HG03520 (cell line): ENCODE measurements around the gene PHGDH.

Experiments used
- ATAC-seq: cut with Tn5 transposase; IDR thresholded peaks from one replicate; pipeline ENCODE4 v1.9.1; 2021; ENCODE audit warnings: mild to moderate bottlenecking, moderate library complexity; ENCODE audit not compliant: unreplicated experiment

PHGDH gene

GRCh38 chr1:119752592-119752991 is 40.9 kb downstream of the PHGDH start:
- no peak for ATAC-seq

- no peak for ATAC-seq
These were observed 46.9 kb downstream of the PHGDH start for GRCh38 chr1:119758584-119758983.

- ATAC-seq, result no peak
These were observed 50.7 kb downstream of the PHGDH start for GRCh38 chr1:119762409-119762808.

- no peak for ATAC-seq
These were observed 51.2 kb downstream of the PHGDH start for GRCh38 chr1:119762953-119763352.

- no peak for ATAC-seq
These were observed 52.5 kb downstream of the PHGDH start for GRCh38 chr1:119764220-119764619.

- ATAC-seq, result no peak
These were observed 54.6 kb downstream of the PHGDH start for GRCh38 chr1:119766374-119766794.

GRCh38 chr1:119767486-119767885 is 55.8 kb downstream of the PHGDH start:
- ATAC-seq, result no peak

- no peak for ATAC-seq
These were observed 57.0 kb downstream of the PHGDH start, which contains the start of gene HMGCS2 for GRCh38 chr1:119768778-119769177. Gene HMGCS2, minus strand, starts transcription at chr1:119768905. Its CDS starts 61 bp downstream, at chr1:119768844.

GRCh38 chr1:119771016-119771415 is 59.3 kb downstream of the PHGDH start:
- no peak for ATAC-seq

GRCh38 chr1:119771770-119772169 is 60.0 kb downstream of the PHGDH start:
- no peak for ATAC-seq

GRCh38 chr1:119772298-119772697 is 60.6 kb downstream of the PHGDH start:
- ATAC-seq, result no peak

GRCh38 chr1:119773711-119774241 is 62.0 kb downstream of the PHGDH start:
- no peak for ATAC-seq

GRCh38 chr1:119774746-119775490 is 63.2 kb downstream of the PHGDH start:
- ATAC-seq, result no peak

GRCh38 chr1:119778359-119778758 is 66.6 kb downstream of the PHGDH start:
- ATAC-seq, result no peak

GRCh38 chr1:119778886-119779560 is 67.3 kb downstream of the PHGDH start:
- ATAC-seq, result no peak

- ATAC-seq, result no peak
These were observed 68.2 kb downstream of the PHGDH start for GRCh38 chr1:119779869-119780356.

- ATAC-seq, result no peak
These were observed 69.9 kb downstream of the PHGDH start for GRCh38 chr1:119781434-119782210.

- ATAC-seq, result no peak
These were observed 71.0 kb downstream of the PHGDH start for GRCh38 chr1:119782631-119783325.

- ATAC-seq, result no peak
These were observed 71.8 kb downstream of the PHGDH start for GRCh38 chr1:119783354-119784185.
